ENCODE measurements around the gene CHST14.

Gene CHST14

DNA sequence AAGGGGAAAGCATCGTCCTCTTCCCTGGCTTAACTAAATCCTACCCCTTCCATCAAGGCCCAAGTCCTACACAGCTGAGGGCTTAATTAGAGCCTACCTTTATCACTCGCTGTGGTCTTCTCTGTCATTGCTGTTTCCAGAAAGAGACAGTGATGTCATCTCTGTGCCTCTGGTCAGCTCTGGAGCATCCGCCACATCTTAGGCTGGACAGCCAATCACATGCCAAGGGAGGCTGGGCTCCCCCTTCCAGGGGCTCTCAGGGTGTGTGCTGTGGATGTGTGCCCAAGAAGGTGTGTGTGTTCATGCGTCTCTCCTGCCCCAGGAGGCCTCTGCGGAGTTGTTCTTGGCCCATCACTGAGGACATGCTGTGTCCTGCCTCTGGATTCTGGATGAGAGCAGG, 42.8 kb downstream of the CHST14 start:
- Histone ChIP-seq H4K20me1 (peaks cover 26% of the 10 kb centered on the region), H3K4me2 (no peak overlapping the region), H3K9ac (no peak overlapping the region), H3K4me3 (no peak overlapping the region), H3K9me3 (no peaks in the 10 kb centered on the region), H3K27me3 (peaks cover 50% of the 10 kb centered on the region), H3K27ac (no peak overlapping the region), H3K4me1 (peaks cover 13% of the 10 kb centered on the region), H3K36me3 (no peaks in the 10 kb centered on the region)
- TF ChIP-seq Cebpa-rat (IDR thresholded peaks at IDR 0.05), result no peak

DNA sequence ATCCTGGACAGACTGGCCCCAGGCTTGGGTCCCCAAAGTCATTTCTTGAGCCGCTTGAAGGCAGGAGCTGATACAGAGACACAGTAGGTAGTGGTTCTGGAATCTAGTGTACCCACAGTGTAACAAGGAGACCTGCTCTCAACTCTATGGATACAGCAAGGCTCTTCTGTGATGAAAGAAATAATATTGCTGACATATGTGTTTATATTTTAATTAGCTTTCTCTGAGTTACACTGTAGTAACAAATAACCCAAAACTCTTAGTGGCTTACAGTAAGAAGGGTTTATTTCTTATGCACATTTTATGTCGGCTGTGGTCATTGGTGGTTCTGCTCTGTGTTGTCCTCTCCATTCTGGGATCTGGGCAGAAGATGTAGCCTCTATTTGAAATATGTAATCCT, 45.5 kb downstream of the CHST14 start:
- Histone ChIP-seq H3K4me3 (no peak overlapping the region), H3K9ac (no peak overlapping the region), H4K20me1 (peaks cover 15% of the 10 kb centered on the region), H3K27me3 (peaks cover 29% of the 10 kb centered on the region), H3K4me1 (peaks cover 5% of the 10 kb centered on the region), H3K36me3 (no peaks in the 10 kb centered on the region), H3K9me3 (no peaks in the 10 kb centered on the region), H3K27ac (no peak overlapping the region), H3K4me2 (no peak overlapping the region)
- TF ChIP-seq Cebpa-rat (IDR thresholded peaks at IDR 0.05), result no peak

Data from BLaER1 (cell line).